Gastrocnemius medialis (tissue), 4 donors: ENCODE results near the gene ARID5B.

Source experiments
- POLR2A ChIP-seq, 2 donors: fragments of 450-650 bp; IDR thresholded peaks; one replicate each; pipeline ENCODE4 v1.6.1; 2017; ENCODE audit warnings: antibody characterized with exemption in 2 of 2, mild to moderate bottlenecking in 2 of 2, moderate library complexity in 2 of 2
- TF ChIP-seq, protein P1 (sequence below), 5 experiments: fragments of 450-650 bp in 3 of 5; fragments of 200-600 bp in 2 of 5; sonication (generic) in 2 of 5; IDR thresholded peaks in 4 of 5; conservative IDR thresholded peaks in 1 of 5; 1 replicate in 4 of 5; 2 replicates in 1 of 5; pipeline ENCODE4 v1.5.1; 2016 to 2019; ENCODE audit warnings: antibody characterized with exemption in 5 of 5, mild to moderate bottlenecking in 3 of 5, moderate library complexity in 3 of 5

DNA sequence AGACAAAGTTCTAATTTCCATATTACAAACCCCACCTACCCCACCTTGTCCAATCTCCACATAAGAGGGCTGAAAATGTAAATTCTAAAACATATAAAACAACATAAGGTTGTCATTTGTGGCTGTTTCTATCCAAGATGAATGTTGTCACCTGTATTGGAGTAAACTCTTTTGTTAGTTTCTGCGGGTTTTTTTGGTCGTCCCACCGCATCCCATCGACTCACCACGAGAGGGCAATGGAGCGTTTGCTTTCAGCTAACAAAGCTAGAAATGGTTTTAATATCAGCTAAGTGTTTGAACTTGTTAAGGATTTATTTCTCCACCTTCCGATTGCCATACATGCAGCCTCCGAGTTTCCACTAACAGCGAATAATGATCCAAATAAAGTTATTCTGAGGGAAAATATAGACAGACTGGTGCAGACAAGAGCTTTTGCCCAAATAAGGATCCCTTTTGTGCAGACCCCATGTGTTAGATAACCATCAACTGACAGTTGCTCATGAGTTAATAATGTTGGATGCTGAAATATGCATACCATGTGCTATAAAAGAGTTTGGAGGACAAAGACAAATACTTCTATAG lies 137.2 kb downstream of the ARID5B start:
- TF ChIP-seq, protein P1, sequence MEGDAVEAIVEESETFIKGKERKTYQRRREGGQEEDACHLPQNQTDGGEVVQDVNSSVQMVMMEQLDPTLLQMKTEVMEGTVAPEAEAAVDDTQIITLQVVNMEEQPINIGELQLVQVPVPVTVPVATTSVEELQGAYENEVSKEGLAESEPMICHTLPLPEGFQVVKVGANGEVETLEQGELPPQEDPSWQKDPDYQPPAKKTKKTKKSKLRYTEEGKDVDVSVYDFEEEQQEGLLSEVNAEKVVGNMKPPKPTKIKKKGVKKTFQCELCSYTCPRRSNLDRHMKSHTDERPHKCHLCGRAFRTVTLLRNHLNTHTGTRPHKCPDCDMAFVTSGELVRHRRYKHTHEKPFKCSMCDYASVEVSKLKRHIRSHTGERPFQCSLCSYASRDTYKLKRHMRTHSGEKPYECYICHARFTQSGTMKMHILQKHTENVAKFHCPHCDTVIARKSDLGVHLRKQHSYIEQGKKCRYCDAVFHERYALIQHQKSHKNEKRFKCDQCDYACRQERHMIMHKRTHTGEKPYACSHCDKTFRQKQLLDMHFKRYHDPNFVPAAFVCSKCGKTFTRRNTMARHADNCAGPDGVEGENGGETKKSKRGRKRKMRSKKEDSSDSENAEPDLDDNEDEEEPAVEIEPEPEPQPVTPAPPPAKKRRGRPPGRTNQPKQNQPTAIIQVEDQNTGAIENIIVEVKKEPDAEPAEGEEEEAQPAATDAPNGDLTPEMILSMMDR (IDR thresholded peaks at IDR 0.05 in 4 of 5, conservative IDR thresholded peaks at IDR 0.05 in 1 of 5) = peak; percentile 80 to 92 (median 89)
- no peak for TF ChIP-seq POLR2A (IDR thresholded peaks at IDR 0.05)
